ENCODE data around the gene U2AF2.

GRCh38 chr19:55697698-55698097 is 42.9 kb downstream of the U2AF2 start:
- TF ChIP-seq CTCF (IDR thresholded peaks at IDR 0.05) (no peak), EP300 (IDR thresholded peaks at IDR 0.05) (no peak)

Data from ovary (tissue), 3 donors.